ENCODE measurements around the gene CREG2. TPM values are rescaled to one million over a fixed set of nuclear protein-coding genes. Genes with fewer than 3 reads are reported as not detected.

CREG2 gene
- total RNA-seq, 1 donor from 2014 or later, result not detected

- intact Hi-C loops (cut with DNase I), result no loop called here
- DNase-seq (no peak), ATAC-seq (ENCODE audit: poor library complexity) (no peak)
Measured at GRCh38 chr2:101300164-101300563, 87.1 kb downstream of the CREG2 start.

GRCh38 chr2:101299604-101300003 lies 87.7 kb downstream of the CREG2 start:
- ATAC-seq (ENCODE audit: poor library complexity), result no peak
- intact Hi-C loops (cut with DNase I), result no loop called here

GRCh38 chr2:101297383-101297782 lies 89.9 kb downstream of the CREG2 start:
- DNase-seq, result no peak
- no peak for ATAC-seq (ENCODE audit: poor library complexity)
- intact Hi-C loops (cut with DNase I), result no loop called here

More at GRCh38 chr2:101299604-101300003, 87.7 kb downstream of the CREG2 start:
- no peak for DNase-seq

- DNase-seq, result no peak
- intact Hi-C loops (cut with DNase I), result no loop called here
- ATAC-seq (ENCODE audit: poor library complexity), result no peak
Measured at GRCh38 chr2:101296371-101296770, 90.9 kb downstream of the CREG2 start.

- intact Hi-C loops (cut with DNase I), result no loop called here
- no peak for ATAC-seq (ENCODE audit: poor library complexity)
- no peak for DNase-seq
Measured at GRCh38 chr2:101295895-101296294, 91.4 kb downstream of the CREG2 start.

Small RNAs within 50 kb of the gene (microRNA-seq; reads per million reads assigned to microRNA genes)
- gene MIR5696, result 1.3 reads per million

Other genes with a start within 250 kb of the CREG2 start
- 51.4 TPM for gene TBC1D8, start 236.1 kb downstream of the CREG2 start, total RNA-seq
- 33.1 TPM for gene CNOT11, start 134.6 kb downstream of the CREG2 start, total RNA-seq
- 14.0 TPM for gene RNF149, start 78.8 kb downstream of the CREG2 start, total RNA-seq
- not detected for gene RFX8, start 87.6 kb upstream of the CREG2 start, total RNA-seq